H1 (cell line): ENCODE data around the gene PHC3. TPM values are rescaled to one million over a fixed set of nuclear protein-coding genes. Genes with fewer than 3 reads are reported as not detected.

Experiments used
- CTCF ChIA-PET: fragments of 300-600 bp; sonication (Branson Sonifier 250); formaldehyde crosslinking; loops from one replicate; lab custom pipeline; 2021; ENCODE audit not compliant: partially characterized antibody; lab: Charles Lee
- POLR2A ChIA-PET: fragments of 300-600 bp; sonication (Branson Sonifier 250); formaldehyde crosslinking; loops from one replicate; lab custom pipeline; 2021; ENCODE audit warnings: inconsistent platforms; ENCODE audit not compliant: partially characterized antibody; lab: Charles Lee
- DNase-seq, 2 experiments: peaks; one replicate each; pipeline versions ENCODE4 v3.0.0 to v3.0.0-alpha.2; 2010 to 2022; ENCODE audit warnings: low spot score in 2 of 2, low read depth in 1 of 2, mixed read lengths in 1 of 2
- FAIRE-seq: peaks from 2 replicates; lab custom pipeline; 2011; peaks lifted over from hg19 to GRCh38; lab: Jason Lieb, UNC
- H2AFZ ChIP-seq: 2 replicates; pipeline ENCODE4 v1.8.1; 2012; ENCODE audit warnings: low read length, inconsistent platforms
- H2AK5ac ChIP-seq: 2 replicates; pipeline ENCODE4 v1.6.1; 2013; ENCODE audit warnings: low read depth, low read length
- H2BK120ac ChIP-seq: replicated peaks from 2 replicates; pipeline ENCODE3; 2013; ENCODE audit warnings: low read depth, low read length, inconsistent platforms
- H2BK12ac ChIP-seq: 2 replicates; pipeline ENCODE4 v1.6.1; 2013; ENCODE audit warnings: low read depth, low read length
- H2BK15ac ChIP-seq: 2 replicates; pipeline ENCODE4 v1.6.1; 2013; ENCODE audit warnings: low read length
- H2BK20ac ChIP-seq: 2 replicates; pipeline ENCODE4 v1.6.1; 2013; ENCODE audit warnings: low read length
- H2BK5ac ChIP-seq: 2 replicates; pipeline ENCODE4 v1.6.1; 2013; ENCODE audit warnings: low read depth, low read length
- H3K14ac ChIP-seq: 2 replicates; pipeline ENCODE4 v1.6.1; 2013; ENCODE audit warnings: inconsistent platforms; ENCODE audit not compliant: insufficient read length
- H3K18ac ChIP-seq: 2 replicates; pipeline ENCODE4 v1.6.1; 2013; ENCODE audit warnings: low read length; ENCODE audit errors: extremely low read depth
- H3K23ac ChIP-seq: 2 replicates; pipeline ENCODE4 v1.6.1; 2013; ENCODE audit warnings: inconsistent platforms; ENCODE audit not compliant: insufficient read length
- H3K23me2 ChIP-seq: 2 replicates; pipeline ENCODE4 v1.6.1; 2013; ENCODE audit warnings: low read depth, low read length
- H3K27ac ChIP-seq: 2 replicates; pipeline ENCODE4 v1.6.1; 2011; ENCODE audit warnings: low read depth, low read length, inconsistent platforms
- H3K27me3 ChIP-seq, 4 experiments: replicated peaks in 1 of 4; 1 replicate in 1 of 4; 2 replicates in 3 of 4; pipeline versions ENCODE4 v1.6.1 to v1.8.1; 2011 to 2013; ENCODE audit warnings: low read length in 3 of 4, mild to moderate bottlenecking in 3 of 4, inconsistent platforms in 2 of 4, mixed read lengths in 2 of 4, moderate library complexity in 1 of 4; ENCODE audit not compliant: control insufficient read depth in 3 of 4, insufficient read depth in 3 of 4; ENCODE audit errors: extremely low read depth in 1 of 4
- H3K36me3 ChIP-seq, 4 experiments: 2 replicates each; pipeline versions ENCODE4 v1.6.1 to v1.8.1; 2011 to 2013; ENCODE audit warnings: mild to moderate bottlenecking in 4 of 4, low read length in 3 of 4, moderate library complexity in 2 of 4, control low read depth in 1 of 4, inconsistent platforms in 1 of 4; ENCODE audit not compliant: insufficient read depth in 4 of 4, control insufficient read depth in 2 of 4
- H3K4ac ChIP-seq: replicated peaks from 2 replicates; pipeline ENCODE3; 2013; ENCODE audit warnings: low read length, low read depth, mixed read lengths, inconsistent platforms; ENCODE audit not compliant: insufficient read length
- H3K4me1 ChIP-seq, 4 experiments: replicated peaks in 1 of 4; 1 replicate in 1 of 4; 2 replicates in 3 of 4; pipeline versions ENCODE4 v1.6.1 to v1.8.1; 2011 to 2013; ENCODE audit warnings: low read length in 3 of 4, inconsistent platforms in 2 of 4, mixed read lengths in 1 of 4; ENCODE audit not compliant: insufficient read depth in 4 of 4, control insufficient read depth in 3 of 4
- H3K4me2 ChIP-seq, 2 experiments: 2 replicates each; pipeline versions ENCODE4 v1.6.1 to v1.8.1; 2011 to 2013; ENCODE audit warnings: low read depth in 2 of 2, low read length in 2 of 2, control low read depth in 1 of 2, inconsistent platforms in 1 of 2, mild to moderate bottlenecking in 1 of 2; ENCODE audit not compliant: insufficient read depth in 1 of 2
- H3K4me3 ChIP-seq, 4 experiments: fragments of 200-600, 300-600 bp in 1 of 4; sonication (generic), shearing (Covaris generic), sonication (Bioruptor Twin) in 1 of 4; 2 replicates each; pipeline versions ENCODE4 v1.5.1 to v1.8.1; 2011 to 2016; ENCODE audit warnings: low read length in 4 of 4, low read depth in 3 of 4, control low read depth in 2 of 4, inconsistent platforms in 2 of 4, mild to moderate bottlenecking in 2 of 4, mixed read lengths in 1 of 4, moderate library complexity in 1 of 4; ENCODE audit not compliant: insufficient read depth in 2 of 4; ENCODE audit errors: extremely low read depth in 1 of 4
- H3K56ac ChIP-seq: replicated peaks from 2 replicates; pipeline ENCODE3; 2013; ENCODE audit warnings: low read depth, mild to moderate bottlenecking, mixed read lengths, low read length, inconsistent platforms; ENCODE audit not compliant: insufficient read length
- H3K79me1 ChIP-seq: 2 replicates; pipeline ENCODE4 v1.6.1; 2013; ENCODE audit warnings: low read depth, low read length, control low read depth
- H3K79me2 ChIP-seq, 2 experiments: 2 replicates each; pipeline versions ENCODE4 v1.6.1 to v1.8.1; 2012 to 2013; ENCODE audit warnings: low read length in 2 of 2, mild to moderate bottlenecking in 2 of 2, inconsistent platforms in 1 of 2; ENCODE audit not compliant: insufficient read depth in 2 of 2, control insufficient read depth in 1 of 2
- H3K9ac ChIP-seq, 4 experiments: replicated peaks in 1 of 4; 1 replicate in 1 of 4; 2 replicates in 3 of 4; pipeline versions ENCODE4 v1.6.1 to v1.8.1; 2011 to 2013; ENCODE audit warnings: low read depth in 3 of 4, low read length in 3 of 4, control low read depth in 2 of 4, mild to moderate bottlenecking in 2 of 4, moderate library complexity in 2 of 4, inconsistent platforms in 1 of 4; ENCODE audit errors: extremely low read depth in 1 of 4
- H3K9me3 ChIP-seq, 2 experiments: 2 replicates each; pipeline versions ENCODE4 v1.6.1 to v1.8.1; 2012 to 2013; ENCODE audit warnings: mild to moderate bottlenecking in 2 of 2, moderate library complexity in 2 of 2, control low read depth in 1 of 2, inconsistent platforms in 1 of 2, low read depth in 1 of 2, low read length in 1 of 2, mixed read lengths in 1 of 2; ENCODE audit not compliant: insufficient read depth in 2 of 2
- H4K20me1 ChIP-seq, 2 experiments: replicated peaks in 1 of 2; 2 replicates each; pipeline versions ENCODE3 to v1.8.1; 2011 to 2013; ENCODE audit warnings: inconsistent platforms in 2 of 2, low read length in 2 of 2, mild to moderate bottlenecking in 1 of 2; ENCODE audit not compliant: insufficient read depth in 2 of 2, control insufficient read depth in 1 of 2
- H4K5ac ChIP-seq: 2 replicates; pipeline ENCODE4 v1.6.1; 2013; ENCODE audit warnings: low read length, low read depth, mixed read lengths, inconsistent platforms; ENCODE audit not compliant: insufficient read length
- H4K8ac ChIP-seq: 2 replicates; pipeline ENCODE4 v1.8.0; 2013; ENCODE audit warnings: mild to moderate bottlenecking, moderate library complexity, low read length, inconsistent platforms; ENCODE audit not compliant: insufficient read depth; ENCODE audit errors: extremely low read depth
- H4K91ac ChIP-seq: replicated peaks from 2 replicates; pipeline ENCODE3; 2013; ENCODE audit warnings: low read length, mixed read lengths, inconsistent platforms; ENCODE audit not compliant: insufficient read length
- CEBPB ChIP-seq: IDR thresholded peaks from 2 replicates; pipeline ENCODE4 v1.6.1; 2012; ENCODE audit warnings: low read depth, low read length
- FOSL1 ChIP-seq: IDR thresholded peaks from 2 replicates; pipeline ENCODE4 v1.6.1; 2011; ENCODE audit warnings: mild to moderate bottlenecking, low read depth, low read length, moderate library complexity; ENCODE audit not compliant: insufficient read depth
- KDM1A ChIP-seq: fragments of 200-600, 300-600 bp; sonication (generic); IDR thresholded peaks from 2 replicates; pipeline ENCODE4 v1.7.1; 2016; ENCODE audit warnings: mild to moderate bottlenecking, low read length, borderline replicate concordance
- RAD21 ChIP-seq, 2 experiments: IDR thresholded peaks in 1 of 2; conservative IDR thresholded peaks in 1 of 2; 2 replicates each; pipeline ENCODE4 v1.6.1; 2011; ENCODE audit warnings: low read depth in 2 of 2, low read length in 2 of 2, improper control_type of control experiment in 1 of 2, inconsistent platforms in 1 of 2, mild to moderate bottlenecking in 1 of 2, moderate library complexity in 1 of 2
- RFX5 ChIP-seq: IDR thresholded peaks from 2 replicates; pipeline ENCODE4 v1.6.1; 2011; ENCODE audit warnings: low read depth, low read length, improper control_type of control experiment, borderline replicate concordance
- SRF ChIP-seq: IDR thresholded peaks from 2 replicates; pipeline ENCODE4 v1.6.1; 2011; ENCODE audit warnings: mild to moderate bottlenecking, low read depth, low read length, moderate library complexity
- TAF7 ChIP-seq: optimal IDR thresholded peaks from 2 replicates; pipeline ENCODE3; 2011; ENCODE audit warnings: low read depth, mild to moderate bottlenecking, inconsistent platforms, low read length, moderate library complexity, borderline replicate concordance
- TBP ChIP-seq: IDR thresholded peaks from 2 replicates; pipeline ENCODE4 v1.6.1; 2011; ENCODE audit warnings: low read depth, low read length, improper control_type of control experiment
- YY1 ChIP-seq: IDR thresholded peaks from 2 replicates; pipeline ENCODE4 v1.6.1; 2011; ENCODE audit warnings: low read depth, mild to moderate bottlenecking, low read length
- WGBS, 2 experiments: shearing (Covaris generic) in 1 of 2; methylation state at CpG; one replicate each; pipeline versions ENCODE4 v1.1.6 to v1.1.7; 2013 to 2015; ENCODE audit warnings: low lambda C conversion rate in 2 of 2, mixed read lengths in 2 of 2, inconsistent platforms in 1 of 2, low coverage in 1 of 2, missing lambda C conversion rate in 1 of 2; ENCODE audit not compliant: insufficient replicate concordance in 2 of 2, insufficient coverage in 1 of 2, insufficient read length in 1 of 2; ENCODE audit errors: extremely low coverage in 1 of 2, missing lambda C conversion rate in 1 of 2; 5-methylcytosine and 5-hydroxymethylcytosine counted together
- polyA plus RNA-seq, 7 experiments: library from polyadenylated mRNA; depleted of rRNA in 3 of 7; stranded (reverse) in 5 of 7; unstranded in 2 of 7; fragments of >200 nt in 5 of 7; fragments of 200-250 nt in 2 of 7; gene quantifications; 1 replicate in 5 of 7; 2 replicates in 1 of 7; 4 replicates in 1 of 7; pipeline versions ENCODE4 v1.2.1 to v1.2.3, GENCODE V29; 2011 to 2013; ENCODE audit warnings: missing spikeins in 2 of 7, mixed read lengths in 2 of 7
- total RNA-seq: library from RNA; stranded (reverse); fragmentation: NEBNext Ultra II Directional; extraction: Animal tissue kit (Norgen Biotek cat#: 25700); gene quantifications from 2 replicates; pipeline ENCODE4 v1.2.1, GENCODE V29; 2021

PHC3 gene
- total and polyA plus RNA-seq, 2 of the 8 experiments (the other 6 are each of a cell fraction or from before 2014, with no cell fraction given): 26.4 to 29.2 TPM

GRCh38 chr3:170079536-170080165 lies 101.9 kb downstream of the PHC3 start:
- Histone ChIP-seq H3K56ac (no peak overlapping the region), H2BK12ac (no peak overlapping the region), H3K4me2 (no peak overlapping the region), H4K20me1 (no peaks in the 10 kb centered on the region), H3K4me1 (peaks cover 0 to 2% (median 0%) of the 10 kb centered on the region in 4 experiments; a peak in 1 of 7 replicates), H4K8ac (no peak overlapping the region), H3K14ac (no peak overlapping the region), H2AFZ (no peak overlapping the region), H2AK5ac (no peak overlapping the region), H3K9me3 (no peaks in the 10 kb centered on the region), H2BK5ac (no peak overlapping the region), H3K4me3 (no peak overlapping the region), H2BK20ac (no peak overlapping the region), H3K27me3 (no peaks in the 10 kb centered on the region), H3K18ac (no peak overlapping the region), H3K79me1 (no peaks in the 10 kb centered on the region), H3K9ac (no peak overlapping the region; a peak in 1 of 7 replicates), H3K79me2 (no peaks in the 10 kb centered on the region), H3K36me3 (peaks cover 0 to 2% (median 0%) of the 10 kb centered on the region in 4 experiments; a peak in 1 of 8 replicates), H2BK15ac (no peak overlapping the region), H3K4ac (no peak overlapping the region), H3K27ac (no peak overlapping the region), H4K91ac (no peak overlapping the region), H4K5ac (no peak overlapping the region), H2BK120ac (no peak overlapping the region), H3K23me2 (no peaks in the 10 kb centered on the region), H3K23ac (no peak overlapping the region)
- no peak for DNase-seq
- no peak for TF ChIP-seq RAD21 (IDR thresholded peaks at IDR 0.05 in 1 of 2, conservative IDR thresholded peaks at IDR 0.05 in 1 of 2; ENCODE audit: low read depth in 2 of 2, low read length in 2 of 2)
- TF ChIP-seq CEBPB: no peak
- no peak for TF ChIP-seq RFX5
- TF ChIP-seq TBP: no peak
- no peak for TF ChIP-seq KDM1A
- TF ChIP-seq SRF: no peak
- no peak for TF ChIP-seq FOSL1
- TF ChIP-seq YY1: no peak
- TF ChIP-seq TAF7: no peak
- 85% methylated on average over 2 of the region's 2 CpGs; no CpG with 5 or more reads in 1 of the 2 experiments for WGBS, 2 experiments
- CTCF ChIA-PET: interaction anchor here (0.6 to 4.5 kb wide), 14 partner anchors 7 to 369 kb away, joined by 3 to 34 read pairs (median 6); no protein-coding TSS in a partner anchor
- POLR2A ChIA-PET: interaction anchor here (0.6 to 1.3 kb wide), 5 partner anchors 8 to 237 kb away, joined by 3 to 7 read pairs (median 4); no protein-coding TSS in a partner anchor
- no peak for FAIRE-seq
